Fibroblast of skin of right biceps (primary cell): ENCODE data around the gene EIF4EBP2.

Experiments used
- DNase-seq: peaks from one replicate; pipeline ENCODE4 v3.0.0-alpha.2; 2013

Gene EIF4EBP2

GRCh38 chr10:70404036-70404786 is at the start of gene EIF4EBP2:
TSS of gene EIF4EBP2 (plus strand) at chr10:70404145. CDS start at chr10:70404402, 257 bp downstream.
- DNase-seq, result peak; percentile 95

GRCh38 chr10:70354556-70354955 is 49.4 kb upstream of the EIF4EBP2 start:
- DNase-seq, result no peak

GRCh38 chr10:70355051-70356021 is 48.6 kb upstream of the EIF4EBP2 start:
- DNase-seq, result no peak

DNA sequence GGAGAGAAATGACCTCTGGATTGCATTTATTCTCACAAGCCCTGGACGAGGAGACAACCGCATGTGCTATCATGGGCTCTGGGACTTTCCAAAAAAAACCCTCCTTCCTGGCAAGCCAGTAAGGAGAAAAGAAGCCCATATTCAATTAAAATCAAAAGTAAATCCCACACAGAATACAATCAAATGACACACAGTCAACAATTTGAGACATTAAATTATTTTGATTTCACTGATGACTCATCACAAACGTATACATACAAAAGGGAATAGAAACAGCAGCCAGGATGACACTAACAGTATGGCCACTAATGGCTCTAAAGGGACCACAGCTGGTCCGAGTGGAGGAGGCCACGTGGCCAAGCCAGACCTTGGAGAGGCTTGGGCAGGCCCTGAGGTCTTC is 46.4 kb upstream of the EIF4EBP2 start:
- peak; percentile 9 for DNase-seq

GRCh38 chr10:70358446-70358845 is 45.5 kb upstream of the EIF4EBP2 start:
- no peak for DNase-seq

- DNase-seq, result no peak
These were observed 44.9 kb upstream of the EIF4EBP2 start for GRCh38 chr10:70359017-70359550.

- no peak for DNase-seq
These were observed 43.7 kb upstream of the EIF4EBP2 start for GRCh38 chr10:70360215-70360614.

GRCh38 chr10:70362328-70362727 is 41.6 kb upstream of the EIF4EBP2 start:
- DNase-seq, result no peak

GRCh38 chr10:70363292-70363691 is 40.7 kb upstream of the EIF4EBP2 start:
- no peak for DNase-seq

- DNase-seq, result peak; percentile 89
These were observed 39.8 kb upstream of the EIF4EBP2 start for GRCh38 chr10:70363971-70364771.

DNA sequence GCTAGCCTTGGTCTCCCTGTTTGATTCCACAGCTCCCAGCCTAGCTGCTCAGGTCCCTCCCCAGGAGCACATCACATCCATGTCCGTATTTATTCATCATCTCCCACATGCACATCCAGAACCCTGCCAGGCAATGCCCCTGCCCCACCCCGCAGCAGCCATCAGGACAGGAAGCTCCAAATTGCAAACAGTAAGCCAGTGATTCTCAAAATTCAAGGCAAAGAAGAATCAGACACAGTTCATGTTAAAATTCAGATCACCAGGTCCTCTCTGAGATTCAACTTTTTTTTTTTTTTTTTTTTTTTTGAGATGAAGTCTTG is 39.2 kb upstream of the EIF4EBP2 start:
- DNase-seq, result no peak

DNA sequence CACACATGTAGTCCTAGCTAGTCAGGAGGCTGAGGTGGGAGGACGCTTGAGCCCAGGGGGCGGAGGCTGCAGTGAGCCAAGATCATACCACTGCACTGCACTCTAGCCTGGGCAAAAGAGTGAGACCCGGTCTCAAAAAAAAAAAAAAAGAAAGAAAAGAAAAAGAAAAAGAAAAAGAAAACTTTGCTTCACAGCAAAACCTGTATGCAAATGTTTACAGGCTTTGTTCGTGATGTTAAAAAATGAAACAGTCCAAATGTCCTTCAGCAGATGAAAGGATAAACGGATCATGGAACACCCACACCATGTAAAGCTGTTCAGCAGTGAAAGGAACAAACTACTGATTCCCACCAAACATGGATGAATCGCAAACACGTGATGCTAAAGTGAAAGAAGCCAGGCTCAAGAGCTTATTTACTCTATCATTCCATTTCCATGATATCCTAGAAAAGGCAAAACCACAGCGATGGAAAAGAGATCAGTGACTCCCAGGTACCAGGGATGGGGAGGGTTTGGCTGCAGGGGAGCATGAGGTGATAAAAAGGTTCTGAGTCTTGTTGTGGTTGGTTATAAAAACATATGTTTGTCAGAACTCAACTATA is 36.6 kb upstream of the EIF4EBP2 start:
- peak; percentile 64 for DNase-seq

- DNase-seq, result no peak
These were observed 35.0 kb upstream of the EIF4EBP2 start for GRCh38 chr10:70368774-70369482.

- DNase-seq, result no peak
These were observed 34.4 kb upstream of the EIF4EBP2 start for GRCh38 chr10:70369498-70370018.

DNA sequence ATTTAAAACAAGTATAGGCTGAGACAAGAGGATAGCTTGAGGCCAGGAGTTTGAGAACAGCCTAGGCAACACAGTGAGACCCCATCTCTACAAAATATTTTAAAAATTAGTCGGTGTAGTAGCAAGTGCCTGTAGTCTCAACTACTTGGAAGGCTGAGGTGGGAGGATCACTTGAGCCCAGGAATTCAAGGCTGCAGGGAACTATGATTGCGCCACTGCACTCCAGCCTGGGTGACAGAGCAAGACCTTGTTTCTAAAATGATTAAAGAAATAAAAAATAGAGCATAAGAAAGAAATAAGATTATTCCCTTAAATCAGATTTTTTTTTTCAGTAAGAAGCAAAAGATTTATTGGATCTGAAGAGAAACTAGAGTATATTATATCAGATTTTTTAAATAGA is 33.2 kb upstream of the EIF4EBP2 start:
- no peak for DNase-seq

DNA sequence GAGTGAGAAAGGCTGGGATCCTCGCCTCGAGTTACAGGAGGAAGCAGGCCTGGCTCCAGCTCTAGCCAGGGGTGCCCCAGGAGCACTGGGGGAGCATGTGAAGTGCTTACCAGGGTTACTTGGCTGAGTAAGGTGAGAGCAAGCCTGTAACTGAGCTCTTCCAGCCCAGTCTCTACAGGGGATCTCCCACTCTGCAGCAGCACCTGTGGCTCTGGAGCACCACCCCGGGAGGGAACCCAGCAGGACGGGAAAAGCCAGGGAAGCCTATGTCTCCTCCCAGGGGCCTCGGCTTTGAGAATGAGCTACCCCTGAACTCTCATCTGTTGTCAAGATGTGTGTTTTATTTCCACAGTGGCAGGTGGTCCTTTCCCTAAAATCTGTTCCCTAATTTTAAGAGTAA is 32.1 kb upstream of the EIF4EBP2 start:
- no peak for DNase-seq

- peak; percentile 46 for DNase-seq
These were observed 28.9 kb upstream of the EIF4EBP2 start for GRCh38 chr10:70374775-70375614.

DNA sequence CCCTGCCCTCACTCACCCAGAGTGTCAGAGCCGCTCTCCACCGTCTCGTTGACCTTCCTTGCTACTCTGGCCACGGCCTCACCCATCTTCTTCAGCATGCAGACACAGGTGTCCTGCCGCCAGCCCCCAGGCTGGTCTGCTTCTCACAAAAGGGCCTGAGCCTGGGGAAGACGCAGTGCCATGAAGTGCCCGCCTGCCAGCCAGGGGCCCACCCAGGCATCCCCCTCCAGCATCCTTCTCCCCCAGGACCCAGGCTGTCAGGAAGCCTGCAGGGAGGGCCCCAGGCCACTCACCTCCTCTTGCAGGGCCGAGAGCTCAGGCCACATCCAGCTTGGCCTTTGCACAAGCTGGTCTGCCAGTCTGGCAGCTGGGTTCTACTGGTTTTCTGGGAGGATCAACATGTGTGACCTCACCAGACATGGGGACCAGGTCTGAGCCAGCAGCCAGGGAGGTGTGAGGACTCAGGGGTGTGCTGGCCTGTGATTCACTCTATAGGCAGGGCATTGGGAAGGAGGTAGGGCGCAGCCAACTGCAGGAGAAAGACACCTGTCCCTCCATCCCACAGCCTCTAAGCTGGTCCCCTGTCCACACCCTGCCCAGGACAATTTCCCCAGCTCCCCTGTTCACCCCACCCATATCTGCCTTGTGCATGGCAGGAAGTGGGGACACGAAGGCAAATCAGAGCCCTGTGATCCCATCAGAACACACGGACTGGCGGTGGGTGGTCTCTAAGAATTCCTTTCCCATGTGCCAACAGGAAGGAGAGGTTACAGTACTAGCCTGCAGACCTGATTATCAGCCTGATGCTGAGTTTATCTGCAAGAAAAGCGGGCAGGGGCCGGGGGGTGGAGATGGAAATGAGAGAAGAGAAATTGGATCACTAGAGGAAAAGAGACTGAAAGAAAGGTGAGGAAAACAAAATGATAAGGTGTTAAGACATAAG is 27.2 kb upstream of the EIF4EBP2 start:
- peak; percentile 58 for DNase-seq

- peak; percentile 94 for DNase-seq
These were observed 25.8 kb upstream of the EIF4EBP2 start for GRCh38 chr10:70378122-70378521.
